ENCODE data around the gene ATP8B4.

GRCh38 chr15:50077176-50077575 lies 41.9 kb downstream of the ATP8B4 start:
- TF ChIP-seq POLR2A (IDR thresholded peaks at IDR 0.05) (no peak), CTCF (IDR thresholded peaks at IDR 0.05) (no peak)

Data from prostate gland (tissue), 2 donors.